ENCODE data around the gene FEM1B.

FEM1B gene

DNA sequence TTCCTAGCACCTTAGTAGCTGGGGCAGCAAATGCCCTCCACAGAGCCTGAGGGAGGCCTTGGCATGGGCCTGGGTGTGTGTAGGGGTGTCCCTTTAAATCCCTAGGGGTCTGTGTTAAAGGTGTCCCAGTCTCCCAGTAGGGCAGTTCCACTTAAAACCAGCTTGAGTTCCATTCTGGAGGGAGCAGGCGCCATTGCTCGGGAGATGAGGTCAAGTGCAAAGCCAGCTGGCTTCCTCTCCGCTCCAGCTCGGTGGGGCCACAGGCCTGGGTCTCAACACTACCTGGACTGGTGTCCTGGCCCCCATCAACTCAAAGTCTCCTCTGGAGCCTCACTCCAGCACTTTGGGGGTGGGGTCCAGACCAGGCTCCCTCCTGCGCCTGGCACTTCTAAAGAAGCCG lies 25.2 kb downstream of the FEM1B start:
- DNase-seq = no peak
- no peak for TF ChIP-seq POLR2A (IDR thresholded peaks at IDR 0.05; ENCODE audit: low read length)
- TF ChIP-seq GATA1 (IDR thresholded peaks at IDR 0.05; ENCODE audit: low read depth, low read length) = no peak

GRCh38 chr15:68303134-68303533 lies 25.6 kb downstream of the FEM1B start:
- DNase-seq = no peak
- TF ChIP-seq GATA1 (IDR thresholded peaks at IDR 0.05; ENCODE audit: low read depth, low read length) = no peak
- TF ChIP-seq POLR2A (IDR thresholded peaks at IDR 0.05; ENCODE audit: low read length) = no peak

DNA sequence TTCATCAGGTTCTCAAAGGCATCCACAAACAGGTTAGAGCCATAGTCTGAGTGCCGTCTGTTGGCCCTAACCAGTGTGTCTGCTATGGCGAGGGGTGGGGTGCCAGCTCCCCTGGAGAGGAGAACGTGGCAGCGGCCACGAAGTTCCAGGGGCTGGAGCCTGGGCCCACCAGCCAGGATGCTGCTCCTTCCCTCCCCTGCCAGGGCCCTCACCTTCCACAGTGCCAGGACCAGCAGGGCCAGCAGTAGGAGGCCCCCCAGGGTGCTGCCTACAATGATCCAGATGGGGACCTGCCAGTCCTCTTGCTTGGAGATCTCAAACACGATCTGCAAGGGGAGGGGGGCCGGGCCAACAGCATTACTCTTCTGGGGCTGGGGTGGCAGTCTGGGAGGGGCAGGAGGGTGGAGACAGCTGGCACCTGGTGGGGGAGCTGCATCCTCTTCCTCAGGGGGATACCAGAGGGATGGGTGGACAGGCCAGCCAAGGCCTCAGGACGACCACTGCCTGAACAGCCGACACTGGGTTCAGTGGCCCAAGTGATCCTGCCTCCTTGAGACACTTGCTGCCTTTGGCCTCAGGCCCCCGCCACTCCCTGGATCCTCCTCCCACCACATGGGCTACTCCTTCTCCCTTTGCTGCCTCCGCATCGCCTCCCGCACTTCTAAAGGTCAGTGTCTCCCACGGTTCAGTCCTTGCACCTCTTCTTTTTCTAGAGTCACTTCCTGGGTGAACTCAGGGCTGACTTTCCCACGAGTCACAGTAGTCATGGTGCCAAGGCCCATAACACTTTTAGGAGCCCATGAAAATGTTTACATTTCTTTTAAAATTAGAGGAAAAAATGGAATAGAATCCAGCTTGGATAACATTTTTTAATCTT lies 26.3 kb downstream of the FEM1B start:
- TF ChIP-seq GATA1 (IDR thresholded peaks at IDR 0.05; ENCODE audit: low read depth, low read length) (no peak), POLR2A (IDR thresholded peaks at IDR 0.05; ENCODE audit: low read length) (no peak)
- no peak for DNase-seq

DNA sequence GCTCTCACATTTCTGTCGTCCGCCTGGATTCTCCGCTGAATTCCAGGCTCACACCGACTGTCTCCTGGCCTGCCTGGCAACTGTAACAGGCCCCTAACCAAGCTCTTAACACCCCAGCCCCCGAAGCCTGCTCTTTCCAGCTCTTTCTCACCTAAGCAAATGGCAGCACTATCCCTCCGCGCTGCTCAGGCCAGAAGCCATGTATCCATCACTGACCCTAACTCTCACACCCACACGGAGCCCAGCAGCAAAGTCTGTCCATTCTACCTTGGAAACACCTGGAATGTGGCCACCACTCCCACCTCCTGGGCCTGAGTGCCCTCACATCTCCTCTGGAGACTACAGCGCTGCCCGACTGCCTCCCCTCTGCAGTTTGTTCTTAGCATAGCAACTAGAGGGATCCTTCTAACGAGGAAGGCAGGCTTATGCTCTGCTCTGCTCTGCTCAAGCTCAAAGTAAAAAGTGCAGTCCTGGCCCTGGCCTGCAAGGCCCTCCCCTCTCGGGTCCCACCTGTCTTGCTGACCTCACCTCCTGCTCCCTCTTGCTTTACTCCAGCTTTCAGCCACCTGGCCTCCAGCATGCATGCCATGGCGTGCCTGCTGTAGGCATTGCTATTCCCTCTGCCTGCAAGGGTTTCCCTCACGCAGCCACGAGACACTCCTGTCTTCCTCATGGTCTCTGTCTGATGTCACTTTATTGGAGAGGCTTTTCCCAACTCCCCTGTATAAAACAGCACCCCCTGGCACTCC lies 27.2 kb downstream of the FEM1B start:
- TF ChIP-seq GATA1 (IDR thresholded peaks at IDR 0.05; ENCODE audit: low read depth, low read length) = no peak
- no peak for TF ChIP-seq POLR2A (IDR thresholded peaks at IDR 0.05; ENCODE audit: low read length)
- no peak for DNase-seq

DNA sequence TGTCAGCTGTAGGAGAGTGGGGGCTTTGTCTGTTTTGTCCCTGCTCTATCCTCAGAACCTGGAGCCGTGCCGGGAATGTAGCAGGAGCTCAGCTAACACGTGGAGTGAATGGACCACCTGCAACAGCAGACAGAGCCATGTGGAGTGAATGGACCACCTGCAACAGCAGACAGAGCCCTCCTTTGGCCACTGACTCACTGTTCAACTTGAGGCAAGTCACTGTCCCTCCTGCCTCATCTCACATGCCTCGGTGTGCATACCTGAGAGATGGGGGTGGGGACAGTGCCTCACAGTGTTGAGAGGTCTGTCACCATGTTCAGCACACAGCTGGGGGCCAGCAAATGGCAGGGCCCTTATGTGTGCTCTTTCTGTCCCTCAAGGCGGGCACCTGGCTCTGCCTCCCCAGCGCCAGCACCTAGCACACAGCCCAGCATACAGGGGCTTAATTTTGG lies 27.9 kb downstream of the FEM1B start:
- no peak for DNase-seq

GRCh38 chr15:68307131-68307928 lies 29.8 kb downstream of the FEM1B start:
- no peak for DNase-seq
- TF ChIP-seq GATA1 (IDR thresholded peaks at IDR 0.05; ENCODE audit: low read depth, low read length) (no peak), POLR2A (IDR thresholded peaks at IDR 0.05; ENCODE audit: low read length) (no peak)

More for the DNA sequence above, 27.9 kb downstream of the FEM1B start:
- TF ChIP-seq POLR2A (IDR thresholded peaks at IDR 0.05; ENCODE audit: low read length) (no peak), GATA1 (IDR thresholded peaks at IDR 0.05; ENCODE audit: low read depth, low read length) (no peak)

GRCh38 chr15:68309024-68309423 lies 31.5 kb downstream of the FEM1B start:
- DNase-seq = no peak
- TF ChIP-seq POLR2A (IDR thresholded peaks at IDR 0.05; ENCODE audit: low read length) (no peak), GATA1 (IDR thresholded peaks at IDR 0.05; ENCODE audit: low read depth, low read length) (no peak)

DNA sequence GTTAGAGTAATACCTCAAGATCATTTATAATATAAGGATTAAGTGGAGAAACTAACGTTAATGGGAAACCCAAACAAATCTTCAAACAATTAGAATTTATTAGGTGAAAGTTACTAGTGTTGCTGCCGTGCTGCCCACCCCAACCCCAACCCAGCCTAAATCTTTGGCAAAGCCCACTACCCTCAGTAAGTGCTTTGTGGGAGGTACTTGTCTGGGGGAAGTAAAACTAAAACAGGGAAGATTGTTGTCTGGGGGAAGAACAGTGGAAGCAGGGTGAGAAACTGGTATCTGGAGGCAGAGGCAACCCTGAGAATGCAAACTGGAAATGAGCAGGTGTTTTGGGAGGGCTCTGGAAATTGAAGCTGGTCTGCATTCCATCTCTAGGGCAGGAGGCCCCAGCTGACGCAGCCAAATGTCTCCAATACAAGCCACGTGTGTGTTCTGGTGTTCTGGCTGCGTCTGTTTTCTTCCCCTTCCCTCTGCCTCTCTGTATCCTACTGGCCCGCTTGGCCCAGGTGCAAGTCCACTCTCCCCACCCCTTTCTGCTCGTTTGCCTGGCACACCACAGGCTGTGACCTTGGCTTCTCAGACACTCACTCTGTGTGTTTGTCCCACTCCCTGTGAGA lies 32.7 kb downstream of the FEM1B start:
- TF ChIP-seq POLR2A (IDR thresholded peaks at IDR 0.05; ENCODE audit: low read length) = no peak
- TF ChIP-seq GATA1 (IDR thresholded peaks at IDR 0.05; ENCODE audit: low read depth, low read length) = no peak
- DNase-seq = no peak

GRCh38 chr15:68310804-68311463 lies 33.4 kb downstream of the FEM1B start:
- no peak for DNase-seq
- TF ChIP-seq POLR2A (IDR thresholded peaks at IDR 0.05; ENCODE audit: low read length) (no peak), GATA1 (IDR thresholded peaks at IDR 0.05; ENCODE audit: low read depth, low read length) (no peak)

GRCh38 chr15:68311464-68311835 lies 33.9 kb downstream of the FEM1B start:
- TF ChIP-seq POLR2A (IDR thresholded peaks at IDR 0.05; ENCODE audit: low read length) = no peak
- no peak for TF ChIP-seq GATA1 (IDR thresholded peaks at IDR 0.05; ENCODE audit: low read depth, low read length)
- DNase-seq = no peak

DNA sequence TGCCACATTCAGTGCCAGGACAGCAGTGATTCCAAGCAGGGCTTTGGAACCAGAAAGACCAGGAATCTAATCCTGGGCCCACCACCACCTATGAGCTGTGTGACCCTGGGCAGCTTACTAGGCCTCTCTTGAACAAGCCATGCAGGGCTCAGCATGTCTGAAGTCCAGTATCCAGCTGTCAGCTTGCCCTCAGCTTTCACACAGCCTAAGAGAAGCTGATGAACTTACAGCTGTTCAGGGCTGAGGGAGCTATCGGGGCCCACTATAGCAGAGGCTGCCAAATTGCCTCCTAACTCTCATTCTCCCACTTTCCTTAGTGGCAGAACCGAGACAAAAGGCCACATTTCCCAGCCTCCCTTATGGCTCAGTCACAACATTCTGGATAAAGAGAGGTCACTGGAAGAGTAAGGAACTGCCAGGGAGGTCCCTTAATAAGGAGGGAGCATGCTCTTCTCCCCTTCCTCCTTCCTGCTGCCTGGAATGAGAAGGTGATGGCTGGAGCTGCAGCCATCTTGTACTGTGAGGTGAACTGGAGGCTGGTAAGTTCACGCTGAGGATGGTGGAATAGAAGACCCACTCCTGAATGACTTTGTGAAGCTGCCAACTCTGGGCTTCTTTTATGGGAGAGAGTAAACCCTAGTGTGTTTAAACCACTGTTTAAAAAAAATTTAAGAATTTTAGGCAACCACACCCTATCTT lies 34.5 kb downstream of the FEM1B start:
- no peak for TF ChIP-seq GATA1 (IDR thresholded peaks at IDR 0.05; ENCODE audit: low read depth, low read length)
- TF ChIP-seq POLR2A (IDR thresholded peaks at IDR 0.05; ENCODE audit: low read length) = no peak
- no peak for DNase-seq

- TF ChIP-seq POLR2A (IDR thresholded peaks at IDR 0.05; ENCODE audit: low read length) (no peak), GATA1 (IDR thresholded peaks at IDR 0.05; ENCODE audit: low read depth, low read length) (no peak)
- DNase-seq = no peak
Observed at GRCh38 chr15:68312701-68313204, 35.2 kb downstream of the FEM1B start.

All from erythroblast (primary cell).